GM19372 (cell line): ENCODE results near the gene WNT3.

Experiments
- ATAC-seq: cut with Tn5 transposase; IDR thresholded peaks from one replicate; pipeline ENCODE4 v1.9.1; 2021; ENCODE audit warnings: mild to moderate bottlenecking, low read depth, moderate library complexity; ENCODE audit not compliant: unreplicated experiment

The WNT3 gene

DNA sequence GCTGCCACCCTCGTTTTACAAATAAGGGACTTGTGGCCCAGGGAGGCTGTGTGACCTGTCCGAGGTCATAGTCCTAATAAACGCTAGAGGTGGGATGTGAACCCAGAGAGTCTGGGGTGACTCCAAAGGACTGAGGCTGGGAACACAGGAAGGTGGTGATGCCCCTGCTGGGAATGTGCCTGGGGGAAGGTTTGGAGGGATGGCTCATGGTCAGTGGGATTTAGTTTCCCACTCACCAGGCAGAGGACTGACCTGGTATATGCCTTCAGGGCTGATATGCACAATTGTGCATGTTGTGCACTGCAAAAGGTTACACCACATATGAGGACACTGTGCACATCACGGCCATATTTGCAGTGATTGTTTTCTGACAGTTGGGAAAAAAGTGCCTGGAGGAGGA lies 19.0 kb upstream of the WNT3 start:
- ATAC-seq, result no peak

DNA sequence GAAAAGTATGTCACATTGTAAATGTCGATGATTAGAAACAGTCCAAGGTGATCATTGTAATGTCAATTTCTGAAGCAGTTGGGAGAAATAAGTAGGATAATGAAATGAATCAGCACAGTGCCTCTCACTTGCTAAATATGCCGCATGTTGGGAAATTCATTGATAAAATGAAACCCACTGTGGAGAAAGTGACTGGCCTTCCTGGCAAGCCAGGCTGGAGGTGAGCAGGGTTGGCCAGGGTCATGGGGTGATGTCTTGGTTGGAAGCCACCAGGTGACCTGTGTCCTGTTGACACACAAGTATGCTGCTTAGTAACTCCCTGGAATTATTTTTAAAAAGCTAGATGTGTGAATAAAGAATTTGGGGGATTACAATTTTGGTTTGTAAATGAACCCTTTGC lies 18.0 kb upstream of the WNT3 start:
- ATAC-seq, result no peak

DNA sequence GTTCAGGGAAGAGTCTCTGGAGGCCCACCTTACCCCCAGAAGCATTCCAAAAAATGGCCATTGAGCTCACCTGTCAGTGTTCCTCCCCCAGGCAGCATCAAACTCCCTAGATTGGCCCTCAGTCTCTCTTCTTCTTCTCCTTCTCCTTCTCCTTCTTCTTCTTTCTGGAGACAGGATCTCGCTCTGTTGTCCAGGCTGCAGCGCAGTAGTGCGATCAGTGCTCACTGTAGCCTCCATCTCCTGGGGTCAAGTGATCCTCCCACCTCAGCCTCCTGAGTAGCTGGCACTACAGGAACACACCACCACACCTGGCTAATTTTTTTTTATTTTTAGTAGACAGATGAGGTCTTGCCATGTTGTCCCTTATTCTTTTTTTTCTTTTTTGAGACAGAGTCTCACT lies 16.4 kb upstream of the WNT3 start:
- no peak for ATAC-seq

DNA sequence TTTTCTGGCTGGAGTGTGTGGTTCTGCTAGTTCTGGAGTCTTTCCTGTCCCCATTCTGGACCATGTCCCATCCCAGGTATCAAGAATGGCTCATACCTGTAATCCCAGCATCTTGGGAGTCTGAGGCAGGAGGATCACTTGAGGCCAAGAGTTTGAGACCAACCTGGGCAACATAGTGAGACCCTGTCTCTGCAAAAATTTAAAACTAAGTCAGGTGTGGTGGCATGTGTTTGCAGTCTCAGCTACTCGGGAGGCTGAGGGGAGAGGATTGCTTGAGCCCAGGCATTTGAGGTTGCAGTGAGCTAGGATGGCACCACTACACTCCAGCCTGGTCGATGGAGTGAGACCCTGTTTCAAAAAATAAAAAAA lies 15.3 kb upstream of the WNT3 start:
- ATAC-seq, result no peak

DNA sequence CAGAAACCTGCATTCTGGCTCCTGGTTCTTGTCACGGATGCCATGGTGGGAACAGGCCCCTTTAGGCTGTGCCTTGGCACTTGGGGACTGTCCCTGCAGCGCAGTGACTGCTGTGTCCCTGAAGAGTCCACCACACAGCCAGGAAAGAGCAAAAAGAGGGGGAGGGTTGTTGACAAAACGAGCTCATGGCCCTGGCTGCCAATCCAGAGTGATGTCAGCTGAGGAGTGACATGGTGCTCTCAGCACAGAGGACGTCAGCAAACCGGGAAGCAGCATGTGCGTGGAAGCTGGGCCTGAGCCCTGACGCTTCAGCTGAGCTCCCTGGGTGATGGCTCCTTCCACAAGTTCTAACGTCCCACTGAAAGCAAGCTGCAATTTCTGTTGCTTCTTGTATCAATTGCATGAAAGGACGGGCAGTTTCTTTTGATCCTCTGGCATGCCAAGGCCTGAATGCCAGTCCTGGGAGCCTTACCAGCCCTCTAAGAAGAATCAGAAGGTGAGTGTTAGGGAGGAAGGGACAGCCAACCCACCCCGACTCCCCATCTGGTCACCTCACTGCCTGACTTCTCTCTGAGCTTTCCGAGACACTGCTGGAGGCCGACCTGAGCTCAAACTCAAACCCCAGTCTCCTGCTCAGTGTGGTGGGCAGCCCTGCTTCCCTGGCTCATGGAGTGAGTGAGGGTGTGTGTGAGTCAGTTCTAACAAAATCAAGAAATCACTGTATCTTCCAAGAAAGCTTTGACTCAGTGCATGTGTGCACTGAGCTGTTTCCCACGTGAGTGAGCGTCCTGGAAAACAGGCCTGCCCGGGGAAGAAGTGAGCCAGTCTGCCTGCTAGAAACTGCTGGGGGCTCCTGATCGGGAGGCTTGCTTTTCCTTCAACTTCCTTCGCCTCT lies 14.7 kb upstream of the WNT3 start:
- ATAC-seq, result no peak

DNA sequence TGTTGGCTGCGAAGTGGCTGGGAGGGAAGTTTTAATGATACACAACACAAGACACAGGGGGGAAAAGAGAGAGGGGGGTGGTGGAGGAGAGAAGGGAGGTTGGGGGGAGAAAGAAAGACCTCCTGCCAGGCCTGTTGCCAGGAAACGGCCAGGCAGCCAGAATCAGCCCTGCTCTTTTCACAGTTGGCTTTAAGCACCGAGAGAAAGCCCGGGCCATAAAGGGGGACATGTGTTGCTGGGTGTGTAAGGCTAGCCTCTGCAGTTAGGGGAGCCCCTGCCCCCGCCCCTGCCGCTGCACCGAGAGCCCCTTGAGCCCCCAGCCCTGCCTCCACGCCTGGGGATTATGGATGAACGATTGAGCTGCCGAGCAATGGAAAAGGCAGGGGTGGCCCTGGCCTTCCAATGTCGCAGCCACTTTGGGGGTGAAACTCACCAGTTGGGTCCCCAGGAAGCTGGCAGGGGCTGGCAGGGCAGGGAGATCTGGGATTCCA lies 13.9 kb upstream of the WNT3 start:
- ATAC-seq, result no peak

DNA sequence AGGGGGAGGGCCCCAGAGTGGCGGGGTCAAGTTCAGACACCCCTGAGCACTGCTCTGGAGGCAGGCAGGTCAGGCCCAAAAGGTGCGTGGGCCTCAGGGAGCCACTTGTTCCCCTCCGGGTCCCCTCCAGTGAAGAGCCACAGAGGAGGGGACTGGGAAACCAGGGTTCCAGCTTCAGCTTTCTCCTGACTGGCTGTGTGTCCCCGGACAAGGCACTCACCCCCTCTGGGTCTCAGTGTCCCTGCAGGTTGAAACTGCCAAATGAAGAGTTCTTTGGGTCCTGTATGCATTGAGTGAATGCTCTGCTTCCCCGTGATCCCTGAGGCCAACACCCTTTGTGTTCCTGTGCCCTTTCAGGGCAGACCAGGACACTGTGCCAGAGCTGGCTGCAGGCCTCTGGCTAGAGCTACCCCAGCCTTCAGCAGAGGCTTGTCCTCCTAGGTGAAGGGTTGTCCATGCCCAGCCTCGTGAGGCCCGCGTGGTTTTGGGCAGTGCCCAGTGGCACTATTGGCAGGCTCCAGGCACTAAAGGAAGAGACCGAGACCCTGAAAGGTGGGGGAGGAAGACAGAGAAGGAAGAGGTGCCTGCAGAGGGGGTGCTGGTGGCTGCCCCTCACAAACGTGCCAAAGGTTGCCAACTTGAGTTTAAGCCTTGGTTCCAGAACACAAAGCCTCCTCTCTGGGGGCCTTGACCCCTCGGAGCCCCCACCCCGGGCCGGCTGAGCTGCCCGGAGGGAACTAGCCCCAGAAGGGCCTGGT lies 13.3 kb upstream of the WNT3 start:
- ATAC-seq, result no peak

DNA sequence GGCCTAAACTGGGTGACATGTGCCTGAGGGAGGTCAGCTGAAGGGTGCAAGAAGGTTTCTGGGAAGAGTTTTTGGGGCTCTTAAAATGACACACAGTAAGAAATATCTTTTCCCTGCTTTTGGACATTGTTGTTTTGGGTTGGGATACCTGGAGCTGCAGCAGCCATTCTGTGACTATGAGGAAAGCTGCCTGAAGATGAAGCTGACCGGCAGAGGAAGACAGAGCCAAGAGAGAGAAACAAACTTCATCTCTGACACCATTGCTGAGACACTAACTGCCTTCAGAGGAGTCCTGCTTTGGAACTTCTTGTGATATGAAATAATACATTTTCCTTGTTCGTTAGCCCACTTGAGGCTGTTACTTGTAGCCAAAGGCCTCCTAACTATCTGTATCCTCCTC lies 8.8 kb upstream of the WNT3 start:
- no peak for ATAC-seq

DNA sequence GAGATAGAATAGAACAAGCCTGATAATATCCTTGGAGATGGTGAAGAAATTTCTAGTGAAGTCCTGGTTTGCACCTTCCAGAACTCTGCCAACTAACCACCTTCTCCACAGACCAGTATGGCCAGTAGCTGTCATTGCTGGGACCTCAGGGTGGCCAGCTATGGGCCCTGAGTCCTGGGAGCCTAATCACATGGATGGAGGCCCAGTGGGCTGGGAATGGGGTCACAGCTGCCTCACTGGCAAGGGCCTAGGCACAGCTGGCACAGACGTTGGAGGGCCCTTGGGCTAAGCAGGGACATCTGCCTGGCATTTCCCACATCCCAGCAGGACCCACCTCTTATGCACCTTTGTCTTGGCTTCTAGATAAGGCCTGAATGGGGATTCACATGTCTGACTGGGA lies 7.6 kb upstream of the WNT3 start:
- no peak for ATAC-seq

DNA sequence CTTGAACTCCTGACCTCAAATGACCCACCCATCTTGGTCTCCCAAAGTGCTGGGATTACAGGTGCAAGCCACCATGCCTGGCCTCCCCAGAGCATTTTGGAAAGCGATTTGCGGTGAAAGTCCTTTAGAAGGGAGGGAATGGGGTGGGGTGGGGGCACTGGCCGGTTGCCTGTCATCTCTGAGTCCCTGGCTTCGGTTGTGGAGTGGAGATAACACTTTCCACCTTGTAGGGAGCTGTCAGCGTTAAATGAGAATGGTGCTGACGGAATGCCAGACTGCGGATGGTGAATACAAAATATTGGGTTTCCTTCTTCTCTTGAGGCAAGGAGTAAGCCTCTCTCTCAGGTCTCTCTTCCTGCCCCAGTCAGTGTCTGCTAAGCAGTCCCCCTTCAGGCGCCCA lies 5.2 kb upstream of the WNT3 start:
- ATAC-seq, result no peak

DNA sequence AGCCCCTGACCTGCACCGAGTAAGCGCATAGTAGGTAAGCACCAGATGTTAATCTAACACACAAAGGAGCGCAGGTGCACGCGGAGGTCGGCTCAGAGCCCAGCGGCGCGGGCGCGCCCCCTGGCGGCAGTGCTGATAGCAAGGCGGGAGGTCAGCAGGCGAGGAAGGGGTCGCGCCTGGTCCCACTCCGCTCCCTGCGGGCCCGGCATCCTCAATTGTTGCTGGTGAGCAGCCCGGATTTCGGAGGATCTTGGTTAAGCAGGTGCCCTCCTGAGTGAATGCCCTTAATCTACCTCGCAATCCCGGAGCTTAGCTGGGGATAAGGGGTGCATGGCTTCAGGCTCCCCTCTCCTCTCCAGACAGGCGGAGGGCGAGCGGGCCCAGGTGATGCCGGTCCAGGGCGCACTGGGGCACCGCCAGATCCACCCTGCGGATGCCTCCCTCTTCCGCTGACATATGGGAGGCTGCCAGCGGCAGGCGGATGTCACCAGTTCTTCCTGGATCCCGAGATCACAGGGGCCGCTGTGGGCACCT lies 4.0 kb upstream of the WNT3 start:
- ATAC-seq, result no peak

DNA sequence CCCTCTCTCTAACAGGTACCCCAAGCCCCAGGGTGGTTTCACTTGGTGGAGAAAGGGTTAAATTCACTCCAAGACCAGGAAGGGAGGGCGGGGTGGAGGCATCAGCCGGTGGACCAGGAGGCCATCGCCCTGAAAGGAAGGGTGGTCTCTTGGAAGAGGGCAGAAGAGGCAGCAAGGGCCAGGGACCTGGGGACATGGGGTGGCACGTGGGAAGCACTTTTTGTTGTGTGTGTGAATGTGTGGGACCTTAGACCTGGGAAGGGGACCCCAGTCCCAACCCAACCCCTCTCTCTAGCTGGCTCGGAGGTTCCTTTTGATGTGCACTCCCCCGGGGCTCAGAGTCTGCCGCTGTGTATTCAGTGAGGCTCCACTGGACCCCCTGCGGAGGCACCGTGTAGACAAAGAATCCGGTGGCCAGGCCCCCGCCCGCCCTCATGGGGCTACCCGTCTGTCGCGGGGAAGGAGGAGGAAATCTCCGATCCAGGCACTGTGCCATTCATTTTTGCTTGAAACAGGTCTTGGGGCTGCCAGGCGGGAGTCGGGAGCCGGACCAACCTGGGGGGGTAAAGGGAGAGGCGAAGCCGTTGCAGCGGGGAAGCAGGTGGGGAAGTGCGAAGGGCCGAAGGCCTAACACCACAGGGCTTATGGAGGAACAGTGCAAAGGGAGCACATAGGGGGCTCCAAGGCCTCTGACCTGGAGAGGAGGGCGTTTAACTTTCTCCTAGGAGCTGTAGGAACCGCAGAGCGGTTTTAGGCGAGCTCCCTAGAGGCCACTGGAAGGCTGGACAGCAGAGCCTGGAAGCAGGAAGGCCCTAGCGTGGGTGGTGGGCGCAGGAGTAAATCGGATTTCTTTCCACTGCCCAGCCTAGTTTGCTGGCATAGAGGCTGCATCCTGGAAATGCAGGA lies 3.2 kb upstream of the WNT3 start:
- ATAC-seq, result no peak

DNA sequence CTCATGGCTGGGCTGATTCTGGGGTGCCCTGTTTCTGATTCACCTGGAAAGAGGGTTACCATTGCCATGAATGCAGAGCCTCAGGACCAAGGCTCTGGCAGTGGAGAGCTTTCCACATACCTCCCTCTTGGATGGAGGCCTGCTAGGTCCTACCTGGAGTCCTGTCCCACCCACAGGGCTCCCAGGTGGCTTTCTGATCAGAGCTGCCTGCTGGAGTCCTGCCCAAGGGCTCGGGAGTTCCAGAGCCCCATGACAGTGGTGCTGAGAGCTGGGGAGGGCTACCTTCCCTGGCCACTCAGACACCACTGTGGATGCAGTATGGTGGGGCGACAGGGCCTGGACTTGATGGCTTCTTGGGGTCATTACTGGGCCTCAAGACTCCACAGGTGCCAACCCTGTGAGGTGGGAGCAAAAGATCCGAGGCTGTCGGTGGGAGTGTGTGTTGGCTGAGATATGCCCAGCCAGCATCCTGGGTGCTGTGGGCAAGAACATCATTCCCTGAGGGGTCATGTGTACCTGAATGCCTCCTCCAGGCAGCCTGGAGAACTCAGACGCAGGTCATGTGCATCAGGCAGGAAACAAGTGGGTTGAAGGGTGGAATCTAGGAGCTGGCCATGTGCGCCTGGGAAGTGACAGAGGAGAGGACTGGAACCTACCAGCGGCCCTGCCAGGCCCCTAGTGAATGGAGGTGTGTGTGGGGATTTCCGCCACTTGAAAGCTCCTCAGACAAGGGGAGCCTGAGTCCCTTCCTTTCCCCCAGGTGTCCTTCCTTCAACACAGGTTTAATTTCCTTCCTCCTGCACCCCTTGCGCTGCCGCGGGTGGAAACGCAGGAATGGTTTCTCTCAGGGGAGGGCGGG lies 2.3 kb upstream of the WNT3 start:
- ATAC-seq, result no peak

DNA sequence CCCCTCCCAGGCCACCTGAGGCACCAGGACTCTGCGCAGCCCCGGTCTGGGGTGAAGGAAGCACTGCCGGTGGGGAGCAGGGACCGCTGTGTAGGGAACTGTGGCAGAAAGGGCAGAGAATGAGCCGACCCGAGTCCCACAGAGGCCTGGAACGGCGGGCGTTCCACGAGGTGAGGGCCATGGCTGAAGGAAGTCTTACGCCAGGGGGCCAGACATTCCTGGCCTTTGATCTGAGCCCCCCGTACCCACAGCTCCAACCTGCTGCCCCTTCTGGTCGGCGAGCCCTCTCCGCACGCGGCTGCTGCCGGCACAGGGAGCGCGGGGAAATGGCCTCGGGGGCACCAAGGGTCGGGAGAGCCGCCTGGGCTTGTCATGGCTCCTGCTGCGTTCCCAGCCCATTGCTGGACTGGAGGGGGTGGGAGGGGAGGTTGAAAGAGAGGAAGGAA lies 1.4 kb upstream of the WNT3 start:
- no peak for ATAC-seq

DNA sequence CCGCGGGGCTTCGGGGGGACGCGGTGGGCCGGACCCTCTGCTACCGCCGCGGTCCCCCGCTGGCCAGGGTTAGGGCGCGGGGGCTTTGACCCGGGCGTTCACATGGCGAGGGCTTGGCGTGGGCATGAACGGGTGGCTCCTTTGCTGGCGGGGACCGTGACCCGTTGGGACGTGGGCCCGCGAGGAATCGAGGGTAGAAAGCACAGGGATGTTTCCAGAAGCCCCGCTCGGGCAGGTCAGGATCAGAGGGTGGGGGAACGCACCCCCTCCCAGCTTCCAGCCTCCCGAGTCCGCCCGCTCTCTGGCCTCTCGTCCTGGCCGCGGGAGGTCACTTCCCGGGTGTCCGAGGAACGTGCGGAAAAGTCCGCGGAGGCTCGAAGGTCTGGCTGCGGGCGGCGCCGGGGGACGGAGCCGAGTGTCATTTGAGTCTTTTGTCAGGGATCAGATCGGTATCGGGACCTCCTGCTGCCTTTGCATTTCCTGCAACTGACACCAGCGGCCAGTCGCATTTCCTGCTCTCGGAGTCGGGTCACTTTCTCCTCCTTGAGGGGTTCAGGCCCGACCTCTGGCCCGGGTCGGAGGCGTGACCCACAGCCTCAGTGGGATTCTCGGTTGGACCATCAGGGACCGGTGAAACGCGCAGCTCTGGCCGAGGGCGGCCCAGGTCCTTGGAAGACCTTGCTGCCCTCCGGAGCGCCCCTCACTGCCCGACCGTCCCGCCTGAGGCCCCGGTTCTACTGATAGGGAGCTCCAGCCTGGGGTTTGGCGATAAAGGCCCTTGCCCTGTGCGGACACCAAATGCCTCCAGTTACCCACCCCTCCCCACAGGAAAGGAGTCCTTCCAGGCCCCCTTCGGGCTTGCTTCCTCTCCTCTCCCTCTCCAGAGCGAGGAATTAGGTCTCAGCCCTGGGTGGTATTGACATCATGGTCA lies 702 bp upstream of the WNT3 start:
- no peak for ATAC-seq

DNA sequence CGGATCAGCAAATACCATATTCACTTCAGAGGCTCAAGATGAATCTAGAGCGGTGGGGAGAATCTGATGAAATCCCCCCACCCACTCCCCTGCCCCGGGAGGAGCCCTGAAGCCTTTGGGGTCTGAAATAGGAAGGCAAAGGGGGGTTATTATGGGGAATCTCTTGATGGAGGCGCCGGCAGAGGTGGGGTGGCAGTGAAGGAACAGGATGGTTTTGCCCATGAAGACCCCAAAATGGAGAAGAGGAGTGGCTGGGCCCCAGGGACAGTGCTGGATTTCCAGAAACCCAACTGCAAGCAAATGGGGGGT lies 637 bp downstream of the WNT3 start:
- no peak for ATAC-seq

DNA sequence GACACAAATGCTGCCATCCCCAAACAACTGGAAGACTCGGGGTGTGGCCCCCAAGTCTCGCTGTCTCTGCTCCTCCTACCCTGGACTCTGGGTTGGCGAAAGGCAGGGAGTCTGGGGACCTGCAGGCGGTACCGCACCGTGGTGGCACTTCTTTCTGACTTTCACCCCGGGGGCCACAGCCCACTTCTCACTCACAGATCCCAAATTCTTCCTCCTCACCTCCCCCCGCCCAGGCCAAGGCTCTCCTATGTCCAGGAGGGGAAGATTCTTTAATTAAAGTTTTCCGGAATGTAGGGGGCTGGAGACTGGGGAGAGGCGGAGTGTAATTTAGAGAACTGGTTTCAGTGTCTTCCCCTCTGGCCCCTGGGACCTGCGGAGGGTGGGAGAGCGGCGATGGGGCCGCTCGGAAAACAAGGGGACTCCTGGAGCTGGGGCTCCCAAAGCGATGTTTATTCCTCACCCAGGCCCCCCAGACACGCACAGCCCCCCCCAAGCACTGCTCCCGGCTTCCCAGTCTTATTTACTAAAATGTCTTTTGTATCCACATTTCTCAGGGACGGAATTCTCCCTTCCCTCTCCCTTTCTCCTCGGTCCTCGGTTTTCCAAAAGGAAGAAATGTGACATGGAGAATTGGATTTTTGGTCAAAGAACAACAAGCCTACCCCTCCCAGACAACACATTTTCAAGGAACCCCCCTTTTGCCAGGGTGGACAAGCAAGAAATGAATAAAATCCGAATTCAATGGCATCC lies 1.2 kb downstream of the WNT3 start:
- no peak for ATAC-seq
